ENCODE measurements around the gene ENOX1. TPM values are rescaled to one million over a fixed set of nuclear protein-coding genes. Genes with fewer than 3 reads are reported as not detected.

ENOX1 gene
- total RNA-seq, 1 donor from 2014 or later: 0.60 TPM

GRCh38 chr13:43663474-43664090, 123.2 kb downstream of the ENOX1 start:
- no peaks in the 10 kb centered on the region for H3K36me3 ChIP-seq
- no peak for TF ChIP-seq CTCF (IDR thresholded peaks at IDR 0.05; ENCODE audit: borderline replicate concordance)
- intact Hi-C loops (cut with micrococcal nuclease): no loop called here

GRCh38 chr13:43662976-43663375, 123.8 kb downstream of the ENOX1 start:
- Histone ChIP-seq H3K27me3 (ENCODE audit: low read depth) (no peaks in the 10 kb centered on the region), H3K4me3 (no peak overlapping the region), H3K9me3 (replicated peaks) (no peaks in the 10 kb centered on the region), H3K27ac (replicated peaks) (no peak overlapping the region), H3K4me1 (peaks cover 33% of the 10 kb centered on the region), H3K36me3 (no peaks in the 10 kb centered on the region)
- DNase-seq: no peak
- intact Hi-C loops (cut with micrococcal nuclease): no loop called here
- TF ChIP-seq CTCF (IDR thresholded peaks at IDR 0.05; ENCODE audit: borderline replicate concordance): no peak

More at GRCh38 chr13:43663474-43664090, 123.2 kb downstream of the ENOX1 start:
- H3K27me3 ChIP-seq (ENCODE audit: low read depth): no peaks in the 10 kb centered on the region
- no peak for DNase-seq
- no peak overlapping the region for H3K4me3 ChIP-seq
- no peak overlapping the region for H3K27ac ChIP-seq (replicated peaks)
- no peaks in the 10 kb centered on the region for H3K9me3 ChIP-seq (replicated peaks)
- H3K4me1 ChIP-seq: peaks cover 33% of the 10 kb centered on the region

- intact Hi-C loops (cut with micrococcal nuclease): no loop called here
- no peak overlapping the region for H3K27ac ChIP-seq (replicated peaks)
- no peaks in the 10 kb centered on the region for H3K27me3 ChIP-seq (ENCODE audit: low read depth)
- TF ChIP-seq CTCF (IDR thresholded peaks at IDR 0.05; ENCODE audit: borderline replicate concordance): no peak
- no peak overlapping the region for H3K4me3 ChIP-seq
- H3K9me3 ChIP-seq (replicated peaks): no peaks in the 10 kb centered on the region
- no peaks in the 10 kb centered on the region for H3K36me3 ChIP-seq
- H3K4me1 ChIP-seq: peaks cover 33% of the 10 kb centered on the region
- DNase-seq: no peak
These were observed 125.5 kb downstream of the ENOX1 start for GRCh38 chr13:43661161-43661830.

- Histone ChIP-seq H3K36me3 (no peaks in the 10 kb centered on the region), H3K9me3 (replicated peaks) (no peaks in the 10 kb centered on the region), H3K4me1 (peaks cover 5% of the 10 kb centered on the region), H3K27me3 (ENCODE audit: low read depth) (no peaks in the 10 kb centered on the region), H3K4me3 (no peak overlapping the region), H3K27ac (replicated peaks) (no peak overlapping the region)
- DNase-seq: no peak
- intact Hi-C loops (cut with micrococcal nuclease): no loop called here
- TF ChIP-seq CTCF (IDR thresholded peaks at IDR 0.05; ENCODE audit: borderline replicate concordance): no peak
These were observed 129.3 kb downstream of the ENOX1 start for GRCh38 chr13:43657485-43657884.

- Histone ChIP-seq H3K9me3 (replicated peaks) (no peaks in the 10 kb centered on the region), H3K4me3 (no peak overlapping the region), H3K4me1 (peaks cover 1% of the 10 kb centered on the region), H3K27me3 (ENCODE audit: low read depth) (no peaks in the 10 kb centered on the region), H3K36me3 (no peaks in the 10 kb centered on the region), H3K27ac (replicated peaks) (no peak overlapping the region)
- TF ChIP-seq CTCF (IDR thresholded peaks at IDR 0.05; ENCODE audit: borderline replicate concordance): no peak
- DNase-seq: no peak
- intact Hi-C loops (cut with micrococcal nuclease): no loop called here
These were observed 132.8 kb downstream of the ENOX1 start for GRCh38 chr13:43653980-43654379.
